Loucy (cell line): ENCODE data around the gene MYCBPAP.

Source experiments
- CTCF ChIP-seq: fragments of 200-600 bp; sonication (generic); conservative IDR thresholded peaks from 2 replicates; pipeline ENCODE4 v1.5.1; 2014; ENCODE audit warnings: mild to moderate bottlenecking, antibody characterized with exemption, low read length
- EZH2phosphoT487 ChIP-seq: fragments of 200-600 bp; IDR thresholded peaks from 2 replicates; pipeline ENCODE4 v1.6.1; 2018; ENCODE audit warnings: antibody characterized with exemption, mild to moderate bottlenecking, moderate library complexity, borderline replicate concordance

GRCh38 chr17:50538549-50539410, 30.5 kb downstream of the MYCBPAP start:
- TF ChIP-seq CTCF (no peak), EZH2phosphoT487 (no peak)
